IPS DF 4.7 (cell line): ENCODE data around the gene DCTN1.
"Not testable (repeated sequence)": the region's sequence is repeated elsewhere in the genome, so short reads cannot be mapped to it uniquely, and the experiment has no call there.

Experiments
- DNase-seq: peaks from one replicate; pipeline ENCODE4 v3.0.0-alpha.2; 2013; ENCODE audit warnings: low spot score; ENCODE audit errors: extremely low read depth

The DCTN1 gene

DNA sequence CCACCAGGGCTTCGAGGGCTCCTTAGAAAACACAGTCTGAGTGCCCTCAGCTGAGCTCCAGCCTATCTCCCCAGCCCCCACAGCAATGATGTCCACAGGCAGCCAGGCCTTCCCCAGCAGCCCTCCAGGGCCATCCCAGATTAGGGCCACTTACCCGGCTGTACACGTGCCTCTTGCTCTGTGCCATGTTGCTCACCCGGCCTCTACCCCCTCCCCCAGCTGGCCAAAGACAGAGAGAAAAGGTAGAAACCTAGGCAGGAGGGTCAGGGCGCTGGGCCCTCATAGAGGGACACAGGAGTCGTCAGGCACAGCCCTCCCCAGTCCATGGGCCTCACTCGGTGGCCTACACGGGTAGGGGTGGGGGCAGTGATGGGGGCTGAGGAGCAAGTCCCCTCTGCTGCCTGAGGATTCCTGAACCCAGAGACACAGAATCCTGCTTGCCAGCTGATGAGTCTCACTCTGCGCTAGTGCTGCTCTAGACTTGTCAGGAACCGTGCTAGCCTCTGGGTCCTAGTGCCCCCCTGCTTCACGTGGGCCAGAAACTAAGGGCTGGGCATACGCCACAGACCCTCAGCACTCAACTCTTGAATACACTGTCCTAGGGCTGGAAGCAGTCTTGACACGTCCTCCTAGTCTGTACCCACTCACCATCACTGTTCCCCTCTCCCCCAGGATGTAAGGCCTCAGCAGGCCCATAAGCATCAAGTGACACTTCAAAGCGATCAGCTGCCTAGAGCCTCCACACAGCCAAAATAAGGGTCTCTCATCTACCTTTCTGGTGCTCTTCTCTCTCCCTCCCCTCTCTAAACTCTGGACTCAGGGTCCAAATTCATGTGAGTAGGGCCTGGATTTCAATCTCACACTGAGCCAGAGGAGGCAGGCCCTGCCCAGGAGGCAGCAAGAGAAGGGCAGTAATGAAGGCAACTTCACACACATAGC is at the start of gene DCTN1:
Gene DCTN1 (minus strand): TSS at position 461 of the 939 bp plus-strand sequence. CDS start 274 bp downstream, at position 187.
- no peak for DNase-seq

DNA sequence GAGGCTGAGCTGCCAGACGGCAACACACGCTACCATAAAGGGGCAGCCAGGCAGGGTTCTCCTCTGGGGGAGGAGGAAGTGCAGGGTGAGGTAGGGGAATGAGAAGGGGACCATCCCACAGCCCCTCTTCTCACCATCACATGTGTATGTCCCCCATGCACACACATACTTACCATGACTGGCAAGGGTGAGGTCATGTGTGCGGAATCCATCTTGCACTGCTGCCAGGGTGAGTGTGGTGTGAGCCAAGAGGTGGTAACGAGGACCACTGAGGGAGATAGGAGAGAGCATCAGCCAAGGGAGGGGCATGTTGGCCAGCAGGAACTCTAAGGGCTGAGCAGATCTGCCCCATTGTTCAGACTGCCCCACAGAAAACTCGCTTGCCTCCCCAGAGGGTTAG is 48.6 kb upstream of the DCTN1 start:
- no peak for DNase-seq

DNA sequence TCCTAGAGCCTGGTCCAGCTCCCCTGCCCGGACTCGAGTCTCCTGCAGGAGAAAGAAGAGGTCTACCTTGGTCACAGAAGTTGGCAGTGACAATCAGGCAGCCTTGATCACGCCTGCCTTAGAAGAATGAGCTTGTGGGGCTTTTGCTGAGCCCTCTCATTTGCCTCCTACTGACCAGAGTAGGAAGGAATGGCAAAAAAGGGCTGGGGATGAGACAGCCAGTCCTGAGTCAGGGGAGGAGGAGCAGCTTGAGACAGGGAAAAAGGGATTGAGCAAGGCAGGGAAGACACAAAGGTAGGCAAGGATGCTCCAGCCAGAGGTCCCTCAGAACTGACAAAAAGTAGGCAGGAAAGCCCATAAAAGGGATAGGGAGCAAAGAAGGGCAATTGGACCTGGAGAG is 47.4 kb upstream of the DCTN1 start:
- no peak for DNase-seq

DNA sequence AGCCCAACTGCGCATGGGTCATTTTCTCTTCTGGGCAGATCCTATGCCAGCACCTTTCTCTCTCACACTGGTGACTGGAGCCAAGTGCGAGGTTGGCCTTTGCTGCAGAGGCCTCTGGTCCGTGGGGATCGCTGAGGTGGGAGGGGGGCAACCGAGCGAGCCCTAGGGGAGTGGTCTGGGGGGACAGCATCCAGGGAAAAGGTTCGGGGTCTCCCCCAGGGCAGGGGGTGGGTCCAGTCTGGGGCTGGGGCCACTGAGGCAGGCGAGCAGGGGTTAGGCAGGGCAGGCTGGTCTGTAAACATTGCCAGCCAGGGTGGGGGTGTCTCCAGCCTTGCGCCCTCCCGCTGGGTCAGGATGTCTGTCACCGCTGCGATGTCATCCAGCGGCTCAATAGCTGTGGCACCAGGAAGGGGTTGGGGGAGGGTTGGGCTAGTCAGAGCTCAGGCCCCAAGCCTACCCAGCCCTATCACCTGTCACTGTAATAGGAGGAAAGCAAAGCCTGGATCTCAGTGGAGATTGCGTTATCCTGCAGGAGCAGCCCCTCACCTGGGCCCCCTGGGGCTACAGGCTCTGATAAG is 46.2 kb upstream of the DCTN1 start:
- no peak for DNase-seq

DNA sequence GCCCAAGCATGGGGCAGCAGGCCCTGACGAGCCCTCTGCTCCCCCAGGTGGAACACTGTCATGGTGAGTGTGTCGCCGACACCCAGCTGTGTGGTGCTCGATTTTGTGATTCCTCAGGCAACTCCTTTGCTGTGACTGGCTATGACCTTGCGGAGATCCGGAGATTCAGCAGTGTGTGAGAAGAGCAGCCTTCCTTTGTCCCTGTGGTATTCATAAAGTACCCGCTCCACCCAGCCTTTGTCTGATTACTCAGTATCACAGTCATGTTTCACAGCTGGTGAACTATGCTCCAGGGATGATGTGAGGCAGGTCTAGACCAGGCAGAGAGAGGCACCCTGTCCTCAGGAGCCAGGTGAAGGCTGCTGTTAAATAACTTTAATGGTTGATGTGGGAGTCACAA is 45.4 kb upstream of the DCTN1 start:
- DNase-seq, result no peak

DNA sequence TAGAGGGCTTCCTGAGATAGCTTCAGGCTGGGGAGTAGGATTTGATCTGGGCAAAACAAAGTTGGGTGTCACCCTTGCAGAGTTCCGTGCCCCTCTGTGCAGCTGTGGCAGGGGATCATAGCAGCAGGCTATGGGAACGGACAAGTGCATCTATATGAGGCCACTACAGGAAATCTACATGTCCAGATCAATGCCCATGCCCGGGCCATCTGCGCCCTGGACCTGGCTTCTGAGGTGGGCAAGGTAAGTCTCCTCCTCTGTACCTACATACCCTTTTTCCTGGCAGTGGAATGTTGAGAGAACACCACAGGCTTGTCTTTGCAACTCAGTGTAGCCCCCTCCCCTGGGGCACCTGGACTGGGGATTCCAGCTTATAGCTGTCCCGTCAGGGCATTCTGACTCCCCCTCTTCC is 44.9 kb upstream of the DCTN1 start:
- DNase-seq, result no peak

DNA sequence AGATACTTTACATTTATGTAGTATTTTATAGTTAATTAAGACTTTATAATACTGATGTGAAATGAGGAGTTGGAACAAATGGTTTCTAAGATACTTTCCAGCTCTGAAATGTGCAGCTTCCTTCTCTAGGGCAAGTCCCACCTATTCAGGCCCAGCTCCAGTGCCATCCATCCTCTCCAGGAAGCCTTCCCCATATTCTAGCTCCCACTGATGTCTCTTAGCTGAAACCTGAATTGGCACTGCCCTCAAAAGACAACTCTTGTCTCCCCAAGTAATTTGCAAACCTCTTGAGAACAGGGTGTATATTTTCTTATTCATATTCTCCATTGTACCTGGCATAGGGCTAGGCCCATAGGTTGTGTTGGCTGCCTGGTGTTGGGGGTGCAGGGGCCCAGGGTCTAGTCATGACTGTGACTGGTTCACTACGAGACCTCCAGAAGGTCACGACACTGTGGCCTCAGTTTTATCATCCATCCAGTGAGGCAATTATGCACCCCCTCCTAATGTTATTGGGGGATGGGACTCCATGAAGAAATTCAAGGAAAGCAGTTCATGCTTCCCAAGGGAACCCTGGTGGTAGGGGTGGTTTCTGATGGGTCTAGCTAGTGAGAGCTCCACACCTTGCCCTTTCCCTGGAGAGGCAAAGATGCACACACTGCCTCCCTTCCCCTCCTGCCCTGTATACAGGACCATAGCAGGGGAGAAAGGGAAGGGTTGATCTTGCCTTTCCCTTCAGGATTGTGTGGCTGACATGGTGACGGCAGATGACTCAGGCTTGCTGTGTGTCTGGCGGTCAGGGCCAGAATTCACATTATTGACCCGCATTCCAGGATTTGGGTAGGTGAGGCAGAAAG is 44.3 kb upstream of the DCTN1 start:
- no peak for DNase-seq

DNA sequence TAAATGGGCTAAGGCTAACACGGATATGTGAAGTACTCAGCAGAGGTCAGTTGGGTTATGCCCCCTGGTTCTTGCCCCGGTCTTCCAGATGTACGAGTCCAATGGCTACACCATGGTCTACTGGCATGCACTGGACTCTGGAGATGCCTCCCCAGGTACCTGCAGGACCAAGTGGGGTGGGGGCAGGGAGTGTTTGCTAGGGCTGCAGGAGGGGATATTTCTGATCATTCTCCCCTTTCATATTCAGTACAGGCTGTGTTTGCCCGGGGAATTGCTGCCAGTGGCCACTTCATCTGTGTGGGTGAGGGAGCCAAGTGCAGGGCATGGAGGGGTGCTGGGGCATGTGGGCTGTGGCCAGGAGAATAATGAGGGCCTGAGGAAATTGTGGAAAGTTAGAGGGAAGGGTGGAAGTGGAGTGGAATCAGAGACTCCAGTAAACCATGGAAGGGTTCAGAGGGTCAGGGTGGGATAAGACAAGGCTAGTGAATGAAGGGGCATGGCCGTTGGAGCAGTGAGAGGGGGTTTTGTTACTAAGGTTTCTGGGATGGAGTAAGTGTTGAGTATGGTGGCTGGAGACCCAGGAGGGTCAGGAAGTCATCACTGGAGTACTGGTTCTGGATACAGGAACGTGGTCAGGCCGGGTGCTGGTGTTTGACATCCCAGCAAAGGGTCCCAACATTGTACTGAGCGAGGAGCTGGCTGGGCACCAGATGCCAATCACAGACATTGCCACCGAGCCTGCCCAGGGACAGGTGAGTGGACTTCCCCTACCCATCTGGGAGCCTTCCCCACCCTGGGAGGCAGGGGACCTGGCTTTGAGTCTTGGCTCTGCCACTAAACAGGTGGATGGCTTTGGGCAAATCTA is 43.4 kb upstream of the DCTN1 start:
- no peak for DNase-seq

DNA sequence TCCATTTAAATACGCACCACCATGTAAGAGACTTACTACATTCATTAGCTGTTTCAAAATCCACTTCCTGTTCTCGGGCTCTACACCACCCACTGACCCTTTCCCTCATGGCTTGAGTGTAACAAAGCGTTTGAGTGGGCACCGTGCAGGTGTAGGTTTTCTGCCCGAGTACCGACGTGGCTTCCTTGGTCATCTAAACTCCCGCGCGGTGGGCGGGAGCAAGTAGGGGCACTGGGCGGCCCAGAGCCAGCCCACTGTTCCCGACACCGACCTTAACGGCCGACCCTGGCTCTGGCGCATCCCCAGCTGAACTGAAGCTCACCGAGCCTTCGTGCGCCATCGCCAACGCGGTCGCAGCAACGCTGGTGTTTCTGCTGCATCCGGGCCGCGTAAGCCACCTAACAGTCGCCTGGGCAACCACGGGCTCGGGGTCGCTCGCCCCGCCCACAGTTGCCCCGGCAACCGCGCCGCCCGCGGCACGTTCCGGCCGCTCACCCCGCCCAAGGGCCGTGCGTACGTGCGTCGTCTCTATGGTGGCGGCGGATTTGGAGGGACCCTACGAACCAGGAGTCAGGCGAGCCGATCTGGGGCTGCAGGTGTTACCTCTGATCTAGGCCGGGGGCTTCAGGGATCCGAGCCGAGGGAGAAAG is 41.2 kb upstream of the DCTN1 start, which contains the start of the genes C2orf81 and WDR54:
Gene C2orf81 (minus strand): TSS at position 399 of the 650 bp plus-strand sequence. CDS start 59 bp downstream, at position 340.
Gene WDR54 (plus strand): TSS at position 510 of the 650 bp plus-strand sequence. CDS start 424 bp downstream, outside the sequence.
- no peak for DNase-seq

DNA sequence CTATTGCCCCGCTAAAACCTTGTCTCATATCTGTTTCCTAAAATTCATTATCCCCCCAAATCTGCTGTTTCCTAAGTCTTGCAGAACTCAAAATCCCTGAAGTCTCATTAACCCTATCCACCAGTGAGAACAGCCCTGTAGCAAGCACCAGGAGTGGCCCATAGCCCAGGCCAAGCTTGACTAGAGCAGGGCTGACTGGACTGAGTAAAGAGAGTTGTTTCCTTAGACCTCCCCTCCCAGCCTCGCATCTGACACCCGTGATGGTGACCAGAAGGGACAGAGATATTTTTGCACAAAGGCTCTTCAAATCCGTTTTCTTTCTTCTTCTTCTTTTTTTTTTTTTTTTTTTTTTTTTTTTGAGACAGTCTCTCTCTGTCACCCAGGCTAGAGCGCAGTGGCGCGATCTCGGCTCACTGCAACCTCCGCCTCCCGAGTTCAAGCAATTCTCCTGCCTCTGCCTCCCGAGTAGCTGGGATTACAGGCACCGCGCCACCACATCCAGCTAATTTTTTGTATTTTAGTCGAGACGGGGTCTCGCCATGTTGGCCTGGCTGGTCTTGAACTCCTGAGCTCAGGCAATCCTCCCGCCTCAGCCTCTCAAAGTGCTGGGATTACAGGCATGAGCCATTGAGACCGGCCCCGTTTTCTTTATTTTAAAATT is 40.5 kb upstream of the DCTN1 start:
- not testable (repeated sequence) for DNase-seq

DNA sequence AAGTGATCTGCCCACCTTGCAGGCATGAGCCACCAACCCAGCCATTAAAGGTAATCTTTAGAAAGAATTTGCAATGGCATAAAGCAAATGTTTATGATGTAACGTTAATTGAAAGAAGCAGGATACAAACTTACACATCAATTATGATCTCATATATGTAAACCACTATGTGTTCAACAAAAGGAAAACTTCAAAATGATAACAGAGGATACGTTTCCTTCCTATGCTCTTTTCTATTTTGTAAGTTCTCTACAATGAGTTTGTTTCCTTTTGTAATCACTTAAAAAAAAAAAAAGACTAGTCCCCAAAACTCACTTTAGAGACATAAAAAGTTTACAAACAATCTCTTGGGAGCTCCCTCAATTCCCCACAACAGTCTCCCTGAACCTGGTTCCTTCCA is 39.9 kb upstream of the DCTN1 start:
- no peak for DNase-seq

DNA sequence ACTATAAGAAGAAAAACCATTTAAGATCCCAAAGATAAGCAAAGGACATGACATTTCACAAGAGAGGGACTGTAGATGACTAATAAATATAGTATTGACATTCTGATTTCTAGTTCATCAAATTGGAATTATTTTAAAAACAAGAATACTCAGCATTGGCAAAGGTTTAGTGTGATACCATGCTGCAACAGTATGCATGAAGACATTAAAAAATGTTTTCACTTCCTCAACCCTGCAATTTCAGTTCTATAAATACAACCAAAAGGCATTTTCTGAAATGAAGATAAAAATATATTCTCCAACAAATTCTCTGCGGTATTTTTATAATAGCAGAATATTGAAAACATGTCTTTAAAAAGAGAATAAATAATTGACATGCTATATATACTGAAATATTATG is 39.2 kb upstream of the DCTN1 start:
- DNase-seq, result no peak

DNA sequence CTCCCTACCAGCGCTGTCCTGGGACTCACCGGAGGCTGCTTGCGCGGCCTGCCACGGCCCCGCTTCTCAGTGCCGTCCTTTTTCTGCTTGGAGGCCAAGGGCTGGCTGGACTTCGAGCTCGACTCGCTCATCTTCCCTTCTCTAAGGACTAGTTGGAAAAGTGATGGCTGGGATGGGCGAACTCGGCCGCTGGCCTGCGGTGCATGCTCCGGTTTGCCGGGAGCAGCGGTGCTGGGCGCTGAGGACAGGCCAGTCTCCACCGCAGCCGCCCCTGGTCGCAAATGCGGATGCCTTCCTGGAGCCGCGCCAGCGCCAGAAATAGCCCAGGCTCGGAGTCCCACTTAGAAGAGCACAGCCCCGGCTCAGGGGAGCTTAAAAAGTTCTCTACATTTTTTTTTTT is 38.2 kb upstream of the DCTN1 start:
- no peak for DNase-seq

DNA sequence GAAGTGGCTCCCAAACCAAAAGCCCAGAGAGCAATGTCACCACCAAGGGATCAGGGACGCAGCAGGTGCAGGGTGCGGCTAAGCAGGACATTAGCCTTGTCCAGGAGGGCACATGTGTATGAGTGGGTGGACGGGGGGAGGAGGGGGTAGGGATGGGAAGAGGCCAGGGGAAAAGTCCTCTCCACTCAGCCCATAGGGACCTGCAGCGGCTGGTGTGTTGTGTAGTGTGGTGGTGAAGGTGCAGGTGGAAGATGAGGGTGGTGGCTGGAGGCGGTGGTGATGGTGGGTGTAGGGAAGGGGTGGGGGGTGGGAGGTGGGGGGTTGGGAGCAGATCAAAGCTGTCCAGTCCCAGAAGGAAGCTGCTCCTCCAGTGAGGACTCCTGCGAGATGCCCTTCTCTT is 37.7 kb upstream of the DCTN1 start:
- DNase-seq, result no peak

DNA sequence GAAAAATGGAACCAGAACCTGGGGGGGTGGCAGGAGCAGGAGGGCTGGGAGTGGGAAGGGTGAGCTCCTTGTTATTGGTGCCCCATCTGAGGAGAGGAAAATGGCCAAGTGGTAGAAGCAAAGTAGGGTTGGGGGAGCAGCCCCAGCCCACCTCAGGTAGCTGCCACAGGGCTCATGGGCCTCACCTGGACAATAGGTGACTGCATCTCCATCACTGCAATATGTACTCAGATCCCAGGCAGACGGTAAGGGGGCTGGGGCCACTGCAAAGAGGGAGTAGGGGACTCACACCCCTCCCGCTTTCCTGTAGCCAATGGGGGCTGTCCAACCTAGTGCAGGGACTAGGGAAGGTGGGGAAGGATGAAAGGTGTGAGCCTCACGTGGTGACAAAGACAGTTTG is 37.1 kb upstream of the DCTN1 start:
- no peak for DNase-seq

DNA sequence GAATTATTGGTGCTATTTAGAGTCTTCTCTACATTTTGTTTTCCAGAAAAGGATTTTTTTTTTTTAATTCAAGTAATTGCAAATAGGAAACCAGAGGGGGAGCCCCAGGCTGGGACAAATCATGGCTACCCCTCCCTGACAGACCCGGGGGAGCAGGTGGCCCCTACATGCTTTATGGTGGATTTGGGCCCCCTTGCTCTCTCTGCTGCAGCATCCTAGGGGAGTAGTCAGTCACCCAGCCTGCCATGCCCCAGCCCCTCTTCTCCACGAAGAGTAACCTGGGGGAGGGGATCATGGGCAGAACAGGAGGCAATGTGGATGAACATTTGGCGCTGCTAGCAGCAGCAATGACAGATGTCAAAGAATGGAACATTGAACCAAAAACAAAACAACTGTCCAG is 36.7 kb upstream of the DCTN1 start:
- DNase-seq, result no peak

DNA sequence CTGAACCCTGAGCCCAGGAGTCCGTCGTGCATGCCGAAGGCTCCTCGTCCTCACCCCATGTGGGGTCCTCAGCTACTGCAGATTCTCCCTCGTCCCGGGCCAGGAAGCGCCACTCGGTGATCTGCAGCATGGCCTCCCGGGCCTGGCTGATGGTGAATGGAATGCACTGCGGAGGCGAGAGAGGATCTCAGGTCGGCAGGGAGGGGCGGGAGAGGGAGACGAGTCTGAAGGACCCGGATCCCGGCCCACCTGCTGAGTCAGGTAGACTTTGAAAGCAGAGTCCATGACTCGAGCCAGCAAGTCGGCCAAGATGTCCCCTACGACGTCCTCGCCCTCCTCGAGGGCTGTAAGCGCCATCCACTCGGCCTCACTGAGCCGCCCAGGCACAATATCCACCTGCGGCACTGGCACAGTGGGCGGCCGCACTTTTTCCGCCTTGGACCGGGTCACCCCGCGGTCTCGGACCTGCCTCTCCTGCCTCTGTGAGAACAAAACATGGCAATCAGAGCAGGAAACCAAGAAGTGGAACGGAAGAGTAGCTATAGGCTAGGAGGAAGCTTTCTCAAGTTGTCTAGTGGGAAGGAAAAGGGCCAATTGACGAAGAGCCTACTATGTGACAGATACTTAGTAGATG is 35.8 kb upstream of the DCTN1 start:
- DNase-seq, result no peak

DNA sequence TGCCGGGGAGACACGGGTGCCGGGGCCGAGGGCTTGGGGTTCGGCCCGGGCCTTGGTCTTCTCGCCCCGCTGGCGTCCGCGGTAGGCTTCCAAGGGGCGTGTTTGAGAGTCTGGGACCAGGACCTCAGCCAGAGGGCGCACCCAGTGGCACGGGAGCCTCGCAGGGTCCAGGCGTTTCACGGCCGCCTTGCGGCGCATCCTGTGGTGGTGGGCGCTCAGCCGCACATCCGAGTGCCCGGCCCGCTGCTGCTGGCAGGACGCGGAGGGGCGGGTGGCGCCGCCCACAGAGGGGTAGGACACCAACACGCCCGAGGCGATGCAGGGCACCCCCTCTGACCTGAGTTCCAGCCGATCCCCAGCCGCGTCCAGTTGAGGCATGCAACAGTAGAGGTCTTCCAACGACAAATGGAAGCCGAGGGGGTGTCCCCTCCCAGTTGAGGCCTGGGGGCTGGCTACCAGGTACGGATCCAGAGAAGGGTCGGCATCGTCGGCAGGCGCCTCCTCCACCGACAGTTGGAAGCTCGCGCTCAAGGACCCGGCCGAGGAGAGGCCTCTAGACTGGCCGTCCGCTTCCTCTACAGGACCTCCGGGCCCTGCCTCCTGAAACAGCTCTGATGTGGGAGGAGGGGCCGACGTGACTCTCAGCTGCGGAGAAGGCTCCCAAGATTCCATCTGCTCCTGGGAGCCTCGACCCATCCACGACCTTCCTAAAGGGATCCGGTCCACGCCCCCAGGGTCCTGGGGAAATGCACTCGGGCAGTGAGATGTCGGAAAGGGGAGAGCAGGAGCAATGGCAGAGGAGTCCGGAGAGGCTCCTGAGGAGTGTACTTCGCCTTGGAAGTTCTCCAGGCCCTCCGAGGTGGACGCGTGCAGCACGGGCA is 35.0 kb upstream of the DCTN1 start:
- DNase-seq, result no peak
